ENCODE data around the gene KCNQ1. TPM values are rescaled to one million over a fixed set of nuclear protein-coding genes. Genes with fewer than 3 reads are reported as not detected.

The KCNQ1 gene
- total and polyA plus RNA-seq, 2 experiments from 2014 or later, result 0.45 to 0.87 TPM

GRCh38 chr11:2848497-2848896 is 403.7 kb downstream of the KCNQ1 start:
- peaks cover 15% of the 10 kb centered on the region for H3K27me3 Mint-ChIP-seq (ENCODE audit: insufficient read depth, low read depth, poor library complexity)
- ATAC-seq (no peak), DNase-seq (ENCODE audit: low spot score) (no peak)
- H3K36me3 ChIP-seq (ENCODE audit: insufficient read depth), result no peaks in the 10 kb centered on the region
- H3K9me2 ChIP-seq (ENCODE audit: insufficient read depth), result no peaks in the 10 kb centered on the region
- no peak for TF ChIP-seq JUNB (IDR thresholded peaks at IDR 0.05; ENCODE audit: unreplicated experiment)
- no peak for TF ChIP-seq STAT1 (IDR thresholded peaks at IDR 0.05; ENCODE audit: unreplicated experiment)
- no peak for TF ChIP-seq EZH2phosphoT487 (IDR thresholded peaks at IDR 0.05; ENCODE audit: unreplicated experiment)
- TF ChIP-seq, protein P1, sequence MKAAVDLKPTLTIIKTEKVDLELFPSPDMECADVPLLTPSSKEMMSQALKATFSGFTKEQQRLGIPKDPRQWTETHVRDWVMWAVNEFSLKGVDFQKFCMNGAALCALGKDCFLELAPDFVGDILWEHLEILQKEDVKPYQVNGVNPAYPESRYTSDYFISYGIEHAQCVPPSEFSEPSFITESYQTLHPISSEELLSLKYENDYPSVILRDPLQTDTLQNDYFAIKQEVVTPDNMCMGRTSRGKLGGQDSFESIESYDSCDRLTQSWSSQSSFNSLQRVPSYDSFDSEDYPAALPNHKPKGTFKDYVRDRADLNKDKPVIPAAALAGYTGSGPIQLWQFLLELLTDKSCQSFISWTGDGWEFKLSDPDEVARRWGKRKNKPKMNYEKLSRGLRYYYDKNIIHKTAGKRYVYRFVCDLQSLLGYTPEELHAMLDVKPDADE (IDR thresholded peaks at IDR 0.05), result no peak
- no peak for TF ChIP-seq ZNF114 (CRISPR knock-in tag; IDR thresholded peaks at IDR 0.05)
- TF ChIP-seq NANOG (IDR thresholded peaks at IDR 0.05; ENCODE audit: borderline replicate concordance), result no peak
- H3F3A ChIP-seq (replicated peaks; ENCODE audit: low read depth), result no peaks in the 10 kb centered on the region
- no peaks in the 10 kb centered on the region for H3K79me2 ChIP-seq (replicated peaks; ENCODE audit: insufficient read depth)
- H3K4me1 ChIP-seq (ENCODE audit: insufficient read depth), result no peaks in the 10 kb centered on the region
- no peak overlapping the region for H3K4me3 Mint-ChIP-seq
- H3K27me3 ChIP-seq (ENCODE audit: insufficient read depth), result no peaks in the 10 kb centered on the region
- no peak overlapping the region for H3K27ac Mint-ChIP-seq
- H3K9me3 Mint-ChIP-seq, result no peaks in the 10 kb centered on the region
- H3K36me3 Mint-ChIP-seq (ENCODE audit: low read depth), result no peaks in the 10 kb centered on the region
- no peak overlapping the region for H3K4me2 ChIP-seq
- no peak overlapping the region for H3K4me3 ChIP-seq
- H3K4me1 Mint-ChIP-seq, result peaks cover 8% of the 10 kb centered on the region; the same call in 2 of the 3 replicates
- H2AFZ ChIP-seq, result no peak overlapping the region
- no peaks in the 10 kb centered on the region for H4K20me1 ChIP-seq (replicated peaks; ENCODE audit: insufficient read depth)
- no peak overlapping the region for H3K27ac ChIP-seq (ENCODE audit: low read depth)

DNA sequence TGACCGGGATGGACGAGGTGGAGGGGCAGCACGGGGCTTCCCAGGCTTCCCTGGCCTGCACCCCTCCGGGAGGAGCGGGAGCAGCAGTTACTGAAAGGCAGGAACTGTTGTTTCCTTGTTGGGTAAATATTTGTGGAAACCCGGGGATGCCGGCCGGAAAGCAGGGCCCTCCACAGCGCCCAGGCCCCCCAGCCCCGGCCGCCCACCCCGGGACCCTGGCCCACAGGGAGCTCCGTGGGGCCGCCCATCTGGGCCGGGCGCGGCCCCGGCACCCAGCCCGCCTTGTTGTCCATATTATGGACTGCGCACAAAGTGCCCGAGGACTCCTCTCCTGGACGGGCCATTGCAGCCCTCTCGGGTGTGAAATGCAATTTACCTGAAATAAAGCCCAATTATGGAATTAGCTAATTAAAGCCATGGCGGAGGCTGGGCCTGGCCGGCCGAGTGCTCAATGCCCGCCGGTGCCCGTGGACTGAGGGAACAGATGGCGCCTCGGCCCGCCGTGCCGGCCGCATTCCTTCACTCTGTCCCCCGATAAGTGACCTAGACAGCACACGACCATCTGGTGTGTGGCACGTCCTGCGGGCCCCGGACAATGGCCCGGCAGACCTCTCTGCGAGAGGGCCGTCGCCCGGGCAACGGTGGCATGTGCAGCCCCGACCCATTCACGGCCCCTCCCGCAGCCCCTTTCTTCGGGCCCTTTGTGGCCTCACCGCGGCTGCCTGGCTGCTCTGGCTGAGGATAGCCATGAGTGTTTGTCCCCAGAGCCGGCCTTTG is 405.4 kb downstream of the KCNQ1 start:
- DNase-seq (ENCODE audit: low spot score), result no peak
- peaks cover 8% of the 10 kb centered on the region; the same call in 2 of the 3 replicates for H3K4me1 Mint-ChIP-seq
- no peak overlapping the region for H3K4me2 ChIP-seq
- no peak overlapping the region for H3K4me3 ChIP-seq
- no peak overlapping the region for H3K27ac ChIP-seq (ENCODE audit: low read depth)
- H3K36me3 Mint-ChIP-seq (ENCODE audit: low read depth), result no peaks in the 10 kb centered on the region
- no peaks in the 10 kb centered on the region for H3K36me3 ChIP-seq (ENCODE audit: insufficient read depth)
- no peaks in the 10 kb centered on the region for H3K79me2 ChIP-seq (replicated peaks; ENCODE audit: insufficient read depth)
- no peak; the same call in 2 of the 3 replicates for ATAC-seq
- H3K27me3 ChIP-seq (ENCODE audit: insufficient read depth), result no peaks in the 10 kb centered on the region
- H3K4me1 ChIP-seq (ENCODE audit: insufficient read depth), result no peaks in the 10 kb centered on the region
- H2AFZ ChIP-seq, result no peak overlapping the region
- H3F3A ChIP-seq (replicated peaks; ENCODE audit: low read depth), result no peaks in the 10 kb centered on the region
- no peak overlapping the region for H3K27ac Mint-ChIP-seq
- no peaks in the 10 kb centered on the region for H3K9me2 ChIP-seq (ENCODE audit: insufficient read depth)
- H3K4me3 Mint-ChIP-seq, result no peak overlapping the region
- H3K9me3 Mint-ChIP-seq, result no peaks in the 10 kb centered on the region
- no peaks in the 10 kb centered on the region for H4K20me1 ChIP-seq (replicated peaks; ENCODE audit: insufficient read depth)
- H3K27me3 Mint-ChIP-seq (ENCODE audit: insufficient read depth, low read depth, poor library complexity), result peaks cover 17% of the 10 kb centered on the region
- TF ChIP-seq NANOG (IDR thresholded peaks at IDR 0.05; ENCODE audit: borderline replicate concordance) (no peak), POLR2AphosphoS5 (IDR thresholded peaks at IDR 0.05; ENCODE audit: low read depth) (no peak), ZNF114 (CRISPR knock-in tag; IDR thresholded peaks at IDR 0.05) (no peak), ZNF331 (CRISPR knock-in tag; IDR thresholded peaks at IDR 0.05; ENCODE audit: low read depth) (no peak), JUNB (IDR thresholded peaks at IDR 0.05; ENCODE audit: unreplicated experiment) (no peak)
- TF ChIP-seq, protein P2, sequence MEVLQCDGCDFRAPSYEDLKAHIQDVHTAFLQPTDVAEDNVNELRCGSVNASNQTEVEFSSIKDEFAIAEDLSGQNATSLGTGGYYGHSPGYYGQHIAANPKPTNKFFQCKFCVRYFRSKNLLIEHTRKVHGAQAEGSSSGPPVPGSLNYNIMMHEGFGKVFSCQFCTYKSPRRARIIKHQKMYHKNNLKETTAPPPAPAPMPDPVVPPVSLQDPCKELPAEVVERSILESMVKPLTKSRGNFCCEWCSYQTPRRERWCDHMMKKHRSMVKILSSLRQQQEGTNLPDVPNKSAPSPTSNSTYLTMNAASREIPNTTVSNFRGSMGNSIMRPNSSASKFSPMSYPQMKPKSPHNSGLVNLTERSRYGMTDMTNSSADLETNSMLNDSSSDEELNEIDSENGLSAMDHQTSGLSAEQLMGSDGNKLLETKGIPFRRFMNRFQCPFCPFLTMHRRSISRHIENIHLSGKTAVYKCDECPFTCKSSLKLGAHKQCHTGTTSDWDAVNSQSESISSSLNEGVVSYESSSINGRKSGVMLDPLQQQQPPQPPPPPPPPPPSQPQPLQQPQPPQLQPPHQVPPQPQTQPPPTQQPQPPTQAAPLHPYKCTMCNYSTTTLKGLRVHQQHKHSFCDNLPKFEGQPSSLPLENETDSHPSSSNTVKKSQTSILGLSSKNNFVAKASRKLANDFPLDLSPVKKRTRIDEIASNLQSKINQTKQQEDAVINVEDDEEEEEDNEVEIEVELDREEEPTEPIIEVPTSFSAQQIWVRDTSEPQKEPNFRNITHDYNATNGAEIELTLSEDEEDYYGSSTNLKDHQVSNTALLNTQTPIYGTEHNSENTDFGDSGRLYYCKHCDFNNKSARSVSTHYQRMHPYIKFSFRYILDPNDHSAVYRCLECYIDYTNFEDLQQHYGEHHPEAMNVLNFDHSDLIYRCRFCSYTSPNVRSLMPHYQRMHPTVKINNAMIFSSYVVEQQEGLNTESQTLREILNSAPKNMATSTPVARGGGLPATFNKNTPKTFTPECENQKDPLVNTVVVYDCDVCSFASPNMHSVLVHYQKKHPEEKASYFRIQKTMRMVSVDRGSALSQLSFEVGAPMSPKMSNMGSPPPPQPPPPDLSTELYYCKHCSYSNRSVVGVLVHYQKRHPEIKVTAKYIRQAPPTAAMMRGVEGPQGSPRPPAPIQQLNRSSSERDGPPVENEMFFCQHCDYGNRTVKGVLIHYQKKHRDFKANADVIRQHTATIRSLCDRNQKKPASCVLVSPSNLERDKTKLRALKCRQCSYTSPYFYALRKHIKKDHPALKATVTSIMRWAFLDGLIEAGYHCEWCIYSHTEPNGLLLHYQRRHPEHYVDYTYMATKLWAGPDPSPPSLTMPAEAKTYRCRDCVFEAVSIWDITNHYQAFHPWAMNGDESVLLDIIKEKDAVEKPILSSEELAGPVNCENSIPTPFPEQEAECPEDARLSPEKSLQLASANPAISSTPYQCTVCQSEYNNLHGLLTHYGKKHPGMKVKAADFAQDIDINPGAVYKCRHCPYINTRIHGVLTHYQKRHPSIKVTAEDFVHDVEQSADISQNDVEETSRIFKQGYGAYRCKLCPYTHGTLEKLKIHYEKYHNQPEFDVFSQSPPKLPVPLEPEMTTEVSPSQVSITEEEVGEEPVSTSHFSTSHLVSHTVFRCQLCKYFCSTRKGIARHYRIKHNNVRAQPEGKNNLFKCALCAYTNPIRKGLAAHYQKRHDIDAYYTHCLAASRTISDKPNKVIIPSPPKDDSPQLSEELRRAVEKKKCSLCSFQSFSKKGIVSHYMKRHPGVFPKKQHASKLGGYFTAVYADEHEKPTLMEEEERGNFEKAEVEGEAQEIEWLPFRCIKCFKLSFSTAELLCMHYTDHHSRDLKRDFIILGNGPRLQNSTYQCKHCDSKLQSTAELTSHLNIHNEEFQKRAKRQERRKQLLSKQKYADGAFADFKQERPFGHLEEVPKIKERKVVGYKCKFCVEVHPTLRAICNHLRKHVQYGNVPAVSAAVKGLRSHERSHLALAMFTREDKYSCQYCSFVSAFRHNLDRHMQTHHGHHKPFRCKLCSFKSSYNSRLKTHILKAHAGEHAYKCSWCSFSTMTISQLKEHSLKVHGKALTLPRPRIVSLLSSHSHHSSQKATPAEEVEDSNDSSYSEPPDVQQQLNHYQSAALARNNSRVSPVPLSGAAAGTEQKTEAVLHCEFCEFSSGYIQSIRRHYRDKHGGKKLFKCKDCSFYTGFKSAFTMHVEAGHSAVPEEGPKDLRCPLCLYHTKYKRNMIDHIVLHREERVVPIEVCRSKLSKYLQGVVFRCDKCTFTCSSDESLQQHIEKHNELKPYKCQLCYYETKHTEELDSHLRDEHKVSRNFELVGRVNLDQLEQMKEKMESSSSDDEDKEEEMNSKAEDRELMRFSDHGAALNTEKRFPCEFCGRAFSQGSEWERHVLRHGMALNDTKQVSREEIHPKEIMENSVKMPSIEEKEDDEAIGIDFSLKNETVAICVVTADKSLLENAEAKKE (CRISPR knock-in tag; IDR thresholded peaks at IDR 0.05), result no peak
- TF ChIP-seq, protein P3, sequence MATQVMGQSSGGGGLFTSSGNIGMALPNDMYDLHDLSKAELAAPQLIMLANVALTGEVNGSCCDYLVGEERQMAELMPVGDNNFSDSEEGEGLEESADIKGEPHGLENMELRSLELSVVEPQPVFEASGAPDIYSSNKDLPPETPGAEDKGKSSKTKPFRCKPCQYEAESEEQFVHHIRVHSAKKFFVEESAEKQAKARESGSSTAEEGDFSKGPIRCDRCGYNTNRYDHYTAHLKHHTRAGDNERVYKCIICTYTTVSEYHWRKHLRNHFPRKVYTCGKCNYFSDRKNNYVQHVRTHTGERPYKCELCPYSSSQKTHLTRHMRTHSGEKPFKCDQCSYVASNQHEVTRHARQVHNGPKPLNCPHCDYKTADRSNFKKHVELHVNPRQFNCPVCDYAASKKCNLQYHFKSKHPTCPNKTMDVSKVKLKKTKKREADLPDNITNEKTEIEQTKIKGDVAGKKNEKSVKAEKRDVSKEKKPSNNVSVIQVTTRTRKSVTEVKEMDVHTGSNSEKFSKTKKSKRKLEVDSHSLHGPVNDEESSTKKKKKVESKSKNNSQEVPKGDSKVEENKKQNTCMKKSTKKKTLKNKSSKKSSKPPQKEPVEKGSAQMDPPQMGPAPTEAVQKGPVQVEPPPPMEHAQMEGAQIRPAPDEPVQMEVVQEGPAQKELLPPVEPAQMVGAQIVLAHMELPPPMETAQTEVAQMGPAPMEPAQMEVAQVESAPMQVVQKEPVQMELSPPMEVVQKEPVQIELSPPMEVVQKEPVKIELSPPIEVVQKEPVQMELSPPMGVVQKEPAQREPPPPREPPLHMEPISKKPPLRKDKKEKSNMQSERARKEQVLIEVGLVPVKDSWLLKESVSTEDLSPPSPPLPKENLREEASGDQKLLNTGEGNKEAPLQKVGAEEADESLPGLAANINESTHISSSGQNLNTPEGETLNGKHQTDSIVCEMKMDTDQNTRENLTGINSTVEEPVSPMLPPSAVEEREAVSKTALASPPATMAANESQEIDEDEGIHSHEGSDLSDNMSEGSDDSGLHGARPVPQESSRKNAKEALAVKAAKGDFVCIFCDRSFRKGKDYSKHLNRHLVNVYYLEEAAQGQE (IDR thresholded peaks at IDR 0.05; ENCODE audit: unreplicated experiment), result no peak

All from GM23338 (cell line).